Thymus (tissue), 11 donors: ENCODE data around the gene FOSL1. TPM values are rescaled to one million over a fixed set of nuclear protein-coding genes. Genes with fewer than 3 reads are reported as not detected.
A peak's percentile ranks its signal among the peaks of the same experiment; 100 is the strongest.

ENCODE experiments used
- DNase-seq, 9 donors: peaks; one replicate each; pipeline ENCODE4 v3.0.0-alpha.2; 2013; ENCODE audit warnings: low spot score in 9 of 9, low read depth in 6 of 9, missing footprints in 1 of 9
- H3K27ac ChIP-seq, 2 donors: one replicate each; pipeline ENCODE4 v1.5.1; 2013; ENCODE audit warnings: control low read depth in 1 of 2, low read depth in 1 of 2, low read length in 1 of 2, mild to moderate bottlenecking in 1 of 2, moderate library complexity in 1 of 2
- H3K27me3 ChIP-seq, 2 donors: one replicate each; pipeline ENCODE4 v1.5.1; 2013; ENCODE audit warnings: low read length in 1 of 2; ENCODE audit not compliant: control insufficient read depth in 2 of 2, insufficient read depth in 1 of 2
- H3K36me3 ChIP-seq, 2 donors: one replicate each; pipeline ENCODE4 v1.5.1; 2013; ENCODE audit warnings: low read length in 1 of 2, mild to moderate bottlenecking in 1 of 2, moderate library complexity in 1 of 2; ENCODE audit not compliant: control insufficient read depth in 2 of 2, insufficient read depth in 2 of 2
- H3K4me1 ChIP-seq, 2 donors: one replicate each; pipeline ENCODE4 v1.5.1; 2013; ENCODE audit warnings: low read length in 2 of 2; ENCODE audit not compliant: control insufficient read depth in 2 of 2, insufficient read depth in 2 of 2
- H3K4me3 ChIP-seq, 2 donors: one replicate each; pipeline ENCODE4 v1.5.1; 2013; ENCODE audit warnings: low read length in 2 of 2, control low read depth in 1 of 2, mild to moderate bottlenecking in 1 of 2
- H3K9me3 ChIP-seq, 2 donors: one replicate each; pipeline ENCODE4 v1.5.1; 2013; ENCODE audit warnings: low read length in 1 of 2, mild to moderate bottlenecking in 1 of 2; ENCODE audit not compliant: control insufficient read depth in 2 of 2, insufficient read depth in 1 of 2
- WGBS: extraction: QIAGEN DNeasy Blood & Tissue Kit; methylation state at CpG from one replicate; pipeline ENCODE4 v1.1.7; 2013; 5-methylcytosine and 5-hydroxymethylcytosine counted together
- polyA plus RNA-seq: library from polyadenylated mRNA; stranded (reverse); fragments of 200-250 nt; gene quantifications from one replicate; pipeline ENCODE4 v1.2.3, GENCODE V29; 2013
- total RNA-seq: library from RNA; stranded (reverse); fragments of 120-200 nt; gene quantifications from one replicate; pipeline ENCODE4 v1.2.4, GENCODE V29; 2013
- donor health status: healthy.

The FOSL1 gene
- total and polyA plus RNA-seq, 2 donors: 0.14 to 3.8 TPM

DNA sequence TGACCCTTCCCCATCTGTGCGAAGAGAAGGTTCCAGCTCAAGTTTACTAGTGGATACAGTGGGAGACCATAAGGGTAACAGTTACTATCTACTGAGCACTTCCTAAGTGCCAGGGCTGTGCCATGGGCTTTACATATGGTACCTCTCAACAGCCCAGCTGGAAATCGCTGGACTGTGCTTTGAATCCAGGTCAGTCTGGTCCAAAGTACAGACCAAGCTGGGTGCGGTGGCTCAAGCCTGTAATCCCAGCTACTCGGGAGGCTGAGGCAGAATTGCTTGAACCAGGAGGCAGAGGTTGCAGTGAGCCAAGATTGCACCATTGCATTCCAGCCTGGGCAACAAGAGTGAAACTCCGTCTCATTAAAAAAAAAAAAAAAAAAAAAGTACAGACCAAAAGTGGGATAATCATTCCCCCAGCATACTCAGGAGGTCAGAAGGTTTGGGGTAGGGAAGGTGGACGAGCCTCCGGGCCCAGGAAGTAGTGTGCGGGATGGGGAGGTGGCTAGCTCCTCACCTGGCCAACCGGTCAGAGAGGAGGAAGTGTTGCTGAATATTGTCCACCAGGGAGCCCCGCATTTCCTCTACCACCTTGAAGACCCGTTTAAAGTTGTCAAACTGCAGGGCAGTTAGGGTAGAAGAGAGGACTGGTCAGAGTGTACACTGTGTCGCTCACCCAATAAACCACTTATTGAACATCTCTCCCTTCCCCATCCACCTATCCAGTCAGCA is 14.2 kb downstream of the FOSL1 start:
- H3K9me3 ChIP-seq: peaks cover 0 to 7% of the 10 kb centered on the region in 2 donors
- DNase-seq: no peak
- no peak overlapping the region for H3K4me3 ChIP-seq
- no peak overlapping the region for H3K27ac ChIP-seq
- peaks cover 12 to 43% of the 10 kb centered on the region in 2 donors for H3K4me1 ChIP-seq
- 95% methylated on average over 12 of the region's 12 CpGs for WGBS
- no peaks in the 10 kb centered on the region for H3K27me3 ChIP-seq
- H3K36me3 ChIP-seq: peaks cover 26 to 50% of the 10 kb centered on the region in 2 donors

DNA sequence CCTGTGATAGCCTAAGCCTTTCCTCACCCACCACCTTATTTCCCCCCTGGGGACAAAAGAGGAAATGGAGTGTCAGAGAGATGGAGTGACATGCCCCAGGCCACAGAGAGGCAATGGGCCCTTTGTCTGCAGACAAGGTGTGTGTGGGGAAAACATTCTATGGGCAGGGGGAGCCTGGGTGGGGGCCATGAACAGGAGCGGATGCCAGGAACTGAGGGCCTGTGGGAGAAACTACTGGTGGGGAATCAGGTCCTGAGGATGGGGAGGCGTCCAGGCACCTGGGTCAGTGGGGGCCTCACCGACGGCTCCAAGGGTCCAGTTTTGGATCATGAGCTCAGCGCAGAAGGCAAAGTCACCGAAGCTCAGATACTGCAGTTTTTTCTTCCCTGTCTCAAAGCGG is 15.0 kb downstream of the FOSL1 start:
- DNase-seq: no peak
- H3K9me3 ChIP-seq: peaks cover 0 to 12% of the 10 kb centered on the region in 2 donors

DNA sequence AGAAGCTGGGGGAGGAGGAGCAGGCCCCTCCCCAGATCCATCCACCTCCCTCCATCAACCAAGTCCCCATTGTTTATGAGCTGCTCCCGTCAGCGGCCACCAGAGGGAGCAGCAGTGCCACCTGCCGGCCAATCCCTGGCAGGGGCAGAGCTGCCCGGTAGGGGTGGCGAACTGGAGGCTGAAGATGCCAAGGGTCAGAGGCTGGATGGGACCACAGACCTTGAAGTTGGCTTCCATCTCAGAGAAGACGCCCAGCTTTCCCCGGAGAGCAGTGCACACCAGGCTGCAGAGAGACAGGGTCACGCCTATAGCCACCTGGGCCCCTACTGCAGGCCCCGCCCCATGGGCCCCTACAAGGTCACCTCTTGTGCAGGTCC is 15.5 kb downstream of the FOSL1 start:
- H3K9me3 ChIP-seq: peaks cover 0 to 12% of the 10 kb centered on the region in 2 donors
- H3K4me1 ChIP-seq: peaks cover 7 to 42% of the 10 kb centered on the region in 2 donors
- DNase-seq: peak in 4 of 9 donors; percentile 76 to 85 (median 80)
- WGBS: 29% methylated on average over 9 of the region's 9 CpGs
- H3K27ac ChIP-seq: no peak overlapping the region
- no peak overlapping the region for H3K4me3 ChIP-seq
- peaks cover 26 to 50% of the 10 kb centered on the region in 2 donors for H3K36me3 ChIP-seq
- H3K27me3 ChIP-seq: no peaks in the 10 kb centered on the region

More for the DNA sequence above, 15.0 kb downstream of the FOSL1 start:
- Histone ChIP-seq H3K27me3 (no peaks in the 10 kb centered on the region), H3K4me1 (peaks cover 11 to 44% of the 10 kb centered on the region in 2 donors), H3K27ac (no peak overlapping the region), H3K36me3 (peaks cover 26 to 50% of the 10 kb centered on the region in 2 donors), H3K4me3 (no peak overlapping the region)
- WGBS: 97% methylated on average over 7 of the region's 7 CpGs

DNA sequence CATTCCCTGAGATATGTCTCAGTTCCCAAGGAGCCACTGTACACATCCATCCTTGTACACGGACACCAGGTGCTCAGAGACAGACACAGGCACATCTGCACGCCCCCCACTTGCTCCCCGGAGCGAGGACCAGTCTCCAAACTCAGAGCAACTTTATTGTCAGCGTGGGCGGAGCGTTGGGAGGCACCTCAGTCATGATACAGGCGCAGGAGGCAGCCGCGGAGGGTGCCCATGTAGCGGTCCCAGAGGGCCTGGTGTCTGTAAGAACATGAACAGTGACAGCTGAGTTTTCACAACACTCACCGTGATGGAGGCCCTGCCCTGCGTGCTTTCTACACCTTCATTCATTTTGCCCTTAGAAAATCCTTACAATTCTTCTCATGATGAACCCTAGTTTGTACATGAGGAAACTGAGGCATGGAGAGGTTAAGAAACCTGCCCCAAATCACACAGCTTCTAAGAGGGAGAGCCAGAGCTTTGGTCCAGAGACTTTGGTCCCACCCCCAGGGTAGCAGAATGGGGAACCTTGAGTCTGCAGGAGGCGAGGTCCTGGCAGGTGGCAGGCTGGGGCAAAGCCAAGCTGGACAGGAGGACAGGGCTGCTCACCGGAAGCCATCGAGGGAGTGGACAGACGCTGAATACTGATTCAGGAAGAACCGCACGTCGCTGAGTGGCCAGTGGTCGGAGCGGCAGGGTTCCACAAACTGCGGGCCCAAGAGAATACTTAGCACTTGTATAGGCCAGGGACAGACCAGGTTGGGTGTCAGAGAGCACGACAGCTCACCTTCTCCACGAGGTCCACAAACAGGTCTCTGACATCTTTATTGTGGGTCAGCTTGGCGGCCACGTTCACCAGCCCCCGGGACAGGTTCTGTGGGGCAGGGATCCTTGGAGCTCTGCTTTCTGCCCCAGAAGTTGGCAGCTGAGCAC is 16.1 kb downstream of the FOSL1 start:
- Histone ChIP-seq H3K9me3 (peaks cover 0 to 12% of the 10 kb centered on the region in 2 donors), H3K27ac (no peak overlapping the region), H3K36me3 (peaks cover 26 to 50% of the 10 kb centered on the region in 2 donors), H3K4me1 (peaks cover under 1 to 42% of the 10 kb centered on the region in 2 donors), H3K4me3 (no peak overlapping the region), H3K27me3 (no peaks in the 10 kb centered on the region)
- 95% methylated on average over 28 of the region's 28 CpGs for WGBS
- no peak for DNase-seq

DNA sequence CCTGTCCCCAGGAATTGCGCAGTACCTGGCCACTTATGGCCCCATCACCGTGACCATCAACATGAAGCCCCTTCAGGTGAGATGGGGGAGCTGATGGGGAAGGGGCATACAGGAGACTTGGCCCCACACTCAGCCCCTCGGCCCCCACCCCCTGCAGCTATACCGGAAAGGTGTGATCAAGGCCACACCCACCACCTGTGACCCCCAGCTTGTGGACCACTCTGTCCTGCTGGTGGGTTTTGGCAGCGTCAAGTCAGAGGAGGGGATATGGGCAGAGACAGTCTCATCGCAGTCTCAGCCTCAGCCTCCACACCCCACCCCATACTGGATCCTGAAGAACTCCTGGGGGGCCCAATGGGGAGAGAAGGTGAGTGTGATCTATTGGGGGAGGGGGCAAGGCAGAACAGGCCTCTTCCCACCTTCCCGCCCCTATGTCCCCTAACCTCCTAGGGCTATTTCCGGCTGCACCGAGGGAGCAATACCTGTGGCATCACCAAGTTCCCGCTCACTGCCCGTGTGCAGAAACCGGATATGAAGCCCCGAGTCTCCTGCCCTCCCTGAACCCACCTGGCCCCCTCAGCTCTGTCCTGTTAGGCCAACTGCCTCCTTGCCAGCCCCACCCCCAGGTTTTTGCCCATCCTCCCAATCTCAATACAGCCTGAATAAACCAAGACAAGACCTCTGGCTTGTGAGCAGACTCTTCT is 17.0 kb downstream of the FOSL1 start:
- Histone ChIP-seq H3K36me3 (peaks cover 26 to 50% of the 10 kb centered on the region in 2 donors), H3K27me3 (no peaks in the 10 kb centered on the region), H3K27ac (no peak overlapping the region), H3K4me1 (peaks cover 0 to 37% of the 10 kb centered on the region in 2 donors), H3K9me3 (peaks cover 0 to 12% of the 10 kb centered on the region in 2 donors), H3K4me3 (no peak overlapping the region)
- WGBS: 96% methylated on average over 13 of the region's 13 CpGs
- no peak for DNase-seq

DNA sequence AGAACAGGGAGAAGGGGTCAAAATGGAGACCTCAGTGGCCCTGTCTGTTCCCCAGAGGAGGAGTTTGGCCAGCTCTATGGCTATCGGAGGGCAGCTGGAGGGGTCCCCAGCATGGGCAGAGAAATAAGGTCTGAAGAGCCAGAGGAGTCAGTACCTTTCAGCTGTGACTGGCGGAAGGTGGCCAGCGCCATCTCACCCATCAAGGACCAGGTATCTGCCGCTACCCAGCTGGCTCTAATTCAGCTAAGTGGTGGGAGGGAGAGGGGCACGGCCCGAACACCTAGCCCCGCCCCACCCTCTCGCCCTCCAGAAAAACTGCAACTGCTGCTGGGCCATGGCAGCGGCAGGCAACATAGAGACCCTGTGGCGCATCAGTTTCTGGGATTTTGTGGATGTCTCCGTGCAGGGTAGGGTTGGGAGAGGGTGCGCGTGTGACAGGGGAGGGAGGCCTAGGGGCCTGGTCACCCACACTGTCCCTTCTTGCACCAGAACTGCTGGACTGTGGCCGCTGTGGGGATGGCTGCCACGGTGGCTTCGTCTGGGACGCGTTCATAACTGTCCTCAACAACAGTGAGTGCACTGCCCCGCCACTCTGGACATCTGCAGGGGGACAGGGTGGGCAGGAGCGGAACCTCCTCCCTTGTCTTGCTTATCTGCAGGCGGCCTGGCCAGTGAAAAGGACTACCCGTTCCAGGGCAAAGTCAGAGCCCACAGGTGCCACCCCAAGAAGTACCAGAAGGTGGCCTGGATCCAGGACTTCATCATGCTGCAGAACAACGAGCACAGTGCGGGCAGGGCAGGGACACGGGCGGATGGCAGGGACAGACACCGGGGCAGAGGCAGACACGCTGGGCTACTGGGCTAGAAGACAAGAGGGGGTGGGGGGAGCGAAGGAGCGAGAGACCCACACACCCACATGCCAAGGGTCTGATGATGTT is 17.8 kb downstream of the FOSL1 start:
- Histone ChIP-seq H3K9me3 (peaks cover 0 to 5% of the 10 kb centered on the region in 2 donors), H3K27me3 (no peaks in the 10 kb centered on the region), H3K4me1 (peaks cover 0 to 29% of the 10 kb centered on the region in 2 donors), H3K36me3 (peaks cover 26 to 50% of the 10 kb centered on the region in 2 donors), H3K27ac (no peak overlapping the region), H3K4me3 (no peak overlapping the region)
- no peak for DNase-seq
- WGBS: 98% methylated on average over 30 of the region's 30 CpGs

DNA sequence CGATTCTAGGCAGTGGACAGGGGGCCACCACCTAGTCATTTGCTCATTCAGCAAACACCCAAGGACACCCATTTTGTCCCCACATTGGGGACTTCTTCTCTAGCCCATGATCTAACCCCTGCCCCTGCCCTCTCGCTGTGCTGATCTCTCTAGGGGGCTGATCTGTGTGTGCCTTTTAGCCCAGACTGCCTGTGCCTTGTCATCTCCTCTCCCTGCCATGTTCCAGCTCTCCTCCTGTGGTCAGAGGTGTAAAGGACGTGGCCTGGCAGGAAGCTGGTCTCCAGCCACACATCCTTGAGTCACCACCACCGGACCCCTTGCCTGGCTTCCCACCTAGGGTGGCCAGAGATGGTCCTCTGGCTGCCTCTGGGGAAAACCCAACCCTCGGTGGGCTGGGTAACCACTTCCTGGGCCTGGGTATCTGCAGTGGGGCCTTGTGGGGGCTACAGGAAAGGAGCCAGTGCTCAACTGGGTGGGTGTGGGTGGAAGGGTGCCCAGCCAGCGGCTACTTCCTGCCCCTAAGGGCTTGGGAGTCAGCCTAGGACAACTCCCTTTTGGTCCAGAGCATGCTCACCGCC is 19.3 kb downstream of the FOSL1 start:
- no peak for DNase-seq
- WGBS: 47% methylated on average over 7 of the region's 7 CpGs

DNA sequence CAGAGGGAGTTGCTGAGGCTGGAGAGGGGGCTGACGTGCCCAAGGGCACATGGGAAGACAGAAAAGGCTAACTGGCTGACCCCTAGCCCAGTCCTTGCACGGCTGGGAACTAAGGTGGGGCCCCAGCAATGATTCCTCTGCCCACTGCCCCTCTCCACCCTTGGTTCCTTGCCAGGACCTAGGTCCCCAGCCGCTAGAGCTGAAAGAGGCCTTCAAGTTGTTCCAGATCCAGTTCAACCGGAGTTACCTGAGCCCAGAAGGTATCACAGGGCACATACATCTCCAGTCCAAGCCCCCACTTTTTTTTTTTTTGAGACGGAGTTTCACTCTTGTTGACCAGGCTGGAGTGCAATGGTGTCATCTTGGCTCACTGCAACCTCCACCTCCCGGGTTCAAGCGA is 20.2 kb downstream of the FOSL1 start:
- peaks cover 0 to 23% of the 10 kb centered on the region in 2 donors for H3K4me1 ChIP-seq
- no peak overlapping the region for H3K27ac ChIP-seq

More for the DNA sequence above, 19.3 kb downstream of the FOSL1 start:
- no peak overlapping the region for H3K27ac ChIP-seq
- no peaks in the 10 kb centered on the region for H3K27me3 ChIP-seq
- H3K4me1 ChIP-seq: peaks cover 0 to 25% of the 10 kb centered on the region in 2 donors
- peaks cover 0 to 5% of the 10 kb centered on the region in 2 donors for H3K9me3 ChIP-seq
- no peak overlapping the region for H3K4me3 ChIP-seq
- peaks cover 23 to 40% of the 10 kb centered on the region in 2 donors for H3K36me3 ChIP-seq

More for the DNA sequence above, 20.2 kb downstream of the FOSL1 start:
- Histone ChIP-seq H3K27me3 (no peaks in the 10 kb centered on the region), H3K36me3 (peaks cover 19 to 32% of the 10 kb centered on the region in 2 donors), H3K9me3 (peaks cover 0 to 5% of the 10 kb centered on the region in 2 donors), H3K4me3 (no peak overlapping the region)
- 83% methylated on average over 7 of the region's 7 CpGs for WGBS
- no peak for DNase-seq
